GM21360 (cell line): ENCODE measurements around the gene NDUFA13.
A peak's percentile ranks its signal among the peaks of the same experiment; 100 is the strongest.
"Not testable (repeated sequence)": the region's sequence is repeated elsewhere in the genome, so short reads cannot be mapped to it uniquely, and the experiment has no call there.

ENCODE experiments used
- ATAC-seq: cut with Tn5 transposase; IDR thresholded peaks from one replicate; pipeline ENCODE4 v1.9.1; 2021; ENCODE audit warnings: mild to moderate bottlenecking, moderate library complexity; ENCODE audit not compliant: unreplicated experiment

Gene NDUFA13

DNA sequence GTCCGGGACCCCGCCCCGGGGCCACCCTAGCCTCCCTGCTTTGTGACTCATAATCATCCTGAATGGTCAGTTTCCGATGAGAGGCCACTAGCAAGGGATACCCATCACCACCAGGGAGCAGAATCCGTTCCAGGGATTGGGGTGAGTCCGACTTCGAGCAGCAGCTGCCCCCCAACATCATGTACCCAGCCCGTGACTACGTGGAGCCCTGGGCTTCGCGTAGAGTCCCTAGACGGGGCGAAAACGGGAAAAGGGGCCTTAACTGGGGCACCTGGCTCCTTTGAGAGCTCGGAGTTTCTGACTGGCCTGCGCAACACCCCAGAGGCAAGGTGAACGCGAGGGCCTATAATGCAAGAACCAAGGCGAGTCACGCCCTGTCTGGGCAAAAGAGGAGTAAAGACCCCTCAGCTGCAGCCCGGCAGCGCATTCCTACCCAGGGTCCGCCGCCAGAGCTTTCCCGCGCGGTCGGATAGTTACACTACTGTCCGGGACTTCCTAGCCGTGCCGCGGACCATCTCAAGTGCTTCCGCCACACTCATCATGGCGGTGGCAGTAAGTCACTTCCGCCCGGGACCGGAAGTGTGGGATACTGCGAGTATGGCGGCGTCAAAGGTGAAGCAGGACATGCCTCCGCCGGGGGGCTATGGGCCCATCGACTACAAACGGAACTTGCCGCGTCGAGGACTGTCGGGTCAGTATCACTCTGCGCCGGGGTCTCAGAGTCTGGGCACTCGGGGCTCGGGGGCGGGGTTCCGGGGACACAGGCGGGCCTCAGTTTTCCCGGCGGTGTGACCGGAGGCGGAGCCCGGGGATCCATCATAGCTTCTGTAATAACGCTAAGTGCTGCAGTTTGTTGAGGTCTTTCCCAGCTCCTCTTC is at the start of gene NDUFA13:
NDUFA13 (plus strand) TSS at position 584 of the 878 bp plus-strand sequence; CDS start at position 598, 14 bp downstream.
- ATAC-seq: peak; percentile 89

- ATAC-seq: no peak
These were observed 47.5 kb upstream of the NDUFA13 start for GRCh38 chr19:19468424-19469050.

GRCh38 chr19:19470579-19470978 is 45.4 kb upstream of the NDUFA13 start:
- no peak for ATAC-seq

- ATAC-seq: no peak
These were observed 44.3 kb upstream of the NDUFA13 start for GRCh38 chr19:19471682-19472081.

GRCh38 chr19:19472106-19472505 is 43.9 kb upstream of the NDUFA13 start:
- ATAC-seq: not testable (repeated sequence)

GRCh38 chr19:19475015-19475765 is 40.8 kb upstream of the NDUFA13 start:
- no peak for ATAC-seq

- no peak for ATAC-seq
These were observed 39.9 kb upstream of the NDUFA13 start for GRCh38 chr19:19475849-19476828.

- no peak for ATAC-seq
These were observed 38.2 kb upstream of the NDUFA13 start for GRCh38 chr19:19477705-19478383.

DNA sequence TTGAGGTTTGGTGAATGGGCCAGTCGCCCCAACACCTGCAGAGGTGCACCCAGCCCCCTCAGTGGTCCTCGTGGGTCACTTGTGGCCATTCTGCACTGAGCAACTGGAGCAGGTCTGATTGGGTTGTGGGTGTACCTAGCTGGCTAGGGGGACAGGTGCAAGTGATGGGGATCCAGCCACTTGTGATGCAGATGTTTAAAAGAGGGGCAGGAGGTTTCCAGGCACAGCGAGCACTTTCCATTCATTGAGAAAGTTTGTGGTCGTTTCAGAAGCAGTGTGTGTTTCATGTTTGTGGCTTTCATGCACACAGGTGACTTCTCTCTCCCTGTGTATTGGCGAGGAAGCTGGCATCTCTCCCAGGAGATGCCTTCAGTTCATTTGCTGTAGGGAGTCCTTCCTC is 35.3 kb upstream of the NDUFA13 start:
- no peak for ATAC-seq

DNA sequence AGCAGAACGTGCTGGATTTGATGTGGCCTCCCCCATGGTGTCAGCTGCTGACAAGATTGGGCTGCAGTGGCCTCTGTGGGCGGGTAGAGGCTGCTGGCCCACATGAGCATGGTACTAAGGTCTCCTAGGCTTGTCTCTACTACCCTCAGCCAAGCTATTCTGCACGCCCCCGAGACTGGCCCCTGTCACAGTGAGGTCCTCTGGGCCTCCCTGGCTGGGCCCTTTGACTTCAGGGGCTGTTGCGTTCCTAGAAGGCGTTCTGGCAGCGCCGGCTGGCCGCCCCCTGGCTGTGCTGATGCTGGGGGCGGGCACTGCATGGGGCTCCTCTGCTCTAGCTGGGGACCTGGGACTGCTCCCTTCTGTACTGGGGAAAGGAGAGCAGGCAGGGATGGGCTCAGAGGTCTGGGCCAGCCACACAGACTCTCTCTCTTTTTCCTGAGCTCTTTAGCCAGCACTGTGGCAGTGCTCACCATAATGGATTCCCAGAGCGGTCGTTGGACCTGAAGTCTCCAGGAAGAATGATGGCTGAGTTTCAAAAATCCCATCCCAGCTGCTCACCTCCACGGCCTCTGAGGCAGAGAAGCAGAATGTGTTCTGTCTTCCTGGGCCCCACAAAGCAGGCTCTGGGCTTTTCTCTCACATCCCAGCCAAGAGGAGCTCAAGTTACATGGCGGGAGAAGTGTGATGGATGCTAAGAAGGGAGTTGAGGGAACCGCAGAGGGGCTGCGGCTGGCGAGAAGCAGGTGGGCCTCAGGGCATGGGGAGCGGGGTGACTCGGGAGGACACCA is 33.0 kb upstream of the NDUFA13 start:
- no peak for ATAC-seq

- ATAC-seq: no peak
These were observed 30.6 kb upstream of the NDUFA13 start for GRCh38 chr19:19485161-19485997.

DNA sequence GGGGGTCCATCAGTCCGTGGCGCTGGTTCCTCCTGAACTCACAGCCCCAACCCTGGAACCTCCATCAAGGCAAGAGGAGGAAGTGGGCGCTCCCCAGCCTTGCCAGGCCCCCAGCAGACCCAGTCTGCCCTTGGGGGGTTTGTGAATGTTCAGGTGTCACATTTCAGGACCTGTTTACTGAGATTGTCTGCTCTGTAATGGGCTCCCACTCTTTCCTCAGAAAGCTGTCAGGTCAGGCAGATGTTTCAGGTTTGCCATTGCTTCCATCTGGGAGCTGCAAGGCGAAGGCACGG is 30.1 kb upstream of the NDUFA13 start:
- no peak for ATAC-seq

- no peak for ATAC-seq
These were observed 29.5 kb upstream of the NDUFA13 start for GRCh38 chr19:19486343-19487076.

- ATAC-seq: no peak
These were observed 28.7 kb upstream of the NDUFA13 start for GRCh38 chr19:19487077-19487949.

DNA sequence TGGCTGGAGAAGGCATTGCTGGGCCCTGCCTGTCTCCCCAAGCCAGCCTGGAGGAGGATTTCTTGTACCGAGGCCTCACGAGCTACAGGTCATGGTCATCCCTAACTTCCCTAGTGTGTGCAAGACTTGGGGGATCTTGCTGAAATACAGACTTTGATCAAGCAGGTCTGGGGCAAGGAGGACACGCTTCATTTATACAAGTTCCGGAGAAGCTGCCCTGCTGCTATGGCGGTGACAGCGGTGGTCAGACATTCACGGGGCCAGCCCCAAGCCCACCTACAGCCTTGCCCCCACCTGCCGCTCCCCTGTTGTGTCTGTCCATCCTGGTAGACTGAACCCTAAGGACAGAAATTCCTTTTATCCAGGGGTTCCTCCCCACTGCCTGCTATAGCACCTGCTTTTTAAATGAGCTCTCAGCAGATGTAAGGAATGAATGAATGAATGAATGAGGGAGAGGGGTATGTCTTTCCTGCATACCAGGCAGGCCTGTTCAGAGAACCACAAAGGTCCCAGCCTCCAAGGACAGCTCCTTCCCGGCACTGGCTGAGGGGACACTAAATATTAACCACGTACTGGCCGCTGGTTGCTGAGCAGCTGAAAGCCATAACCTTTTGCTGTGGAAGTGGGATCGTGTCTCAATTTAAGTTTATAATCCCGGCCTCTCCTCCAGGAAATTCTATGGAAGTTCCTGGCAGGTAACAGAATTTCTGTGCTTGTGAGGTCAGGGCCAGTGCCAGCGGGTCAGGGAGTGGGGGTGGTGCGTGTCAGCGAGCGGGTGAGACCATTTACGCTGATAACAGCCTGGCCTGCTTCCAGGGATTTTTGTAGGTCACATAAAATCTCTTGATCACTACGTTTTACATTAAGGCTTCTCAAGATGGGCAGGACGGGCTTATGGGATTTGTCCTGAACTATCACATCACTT is 27.8 kb upstream of the NDUFA13 start:
- no peak for ATAC-seq
